ENCODE data around the gene WDR59.
"Not testable (repeated sequence)": the region's sequence is repeated elsewhere in the genome, so short reads cannot be mapped to it uniquely, and the experiment has no call there.

WDR59 gene

DNA sequence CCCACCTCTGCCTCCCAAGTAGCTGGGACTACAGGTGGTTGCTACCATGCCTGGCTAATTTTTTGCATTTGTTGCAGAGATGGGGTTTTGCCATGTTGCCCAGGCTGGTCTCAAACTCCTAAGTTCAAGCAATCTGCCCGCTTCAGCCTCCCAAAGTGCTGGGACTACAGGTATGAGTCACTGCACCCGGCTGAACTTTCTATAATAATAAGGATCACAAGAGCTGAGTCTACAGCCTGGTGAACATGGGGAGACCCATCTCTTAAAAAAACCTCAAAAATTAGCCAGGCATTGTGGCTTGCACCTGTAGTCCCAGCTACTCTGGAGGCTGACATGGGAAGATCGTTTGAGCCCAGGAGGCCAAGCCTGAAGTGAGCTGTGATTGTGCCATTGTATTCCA, 53.5 kb downstream of the WDR59 start:
- H3K27me3 Mint-ChIP-seq, result no peaks in the 10 kb centered on the region
- no peak overlapping the region for H3K4me3 Mint-ChIP-seq
- DNase-seq, result no peak
- peaks cover 0 to 3% of the 10 kb centered on the region in 2 donors for H3K4me1 Mint-ChIP-seq (ENCODE audit: low read depth in 2 of 2)
- ATAC-seq (replicated peaks), result no peak
- H3K27ac Mint-ChIP-seq, result no peak overlapping the region
- peaks cover 39% of the 10 kb centered on the region for H3K36me3 Mint-ChIP-seq (ENCODE audit: insufficient read depth)
- no peaks in the 10 kb centered on the region for H3K9me3 Mint-ChIP-seq

DNA sequence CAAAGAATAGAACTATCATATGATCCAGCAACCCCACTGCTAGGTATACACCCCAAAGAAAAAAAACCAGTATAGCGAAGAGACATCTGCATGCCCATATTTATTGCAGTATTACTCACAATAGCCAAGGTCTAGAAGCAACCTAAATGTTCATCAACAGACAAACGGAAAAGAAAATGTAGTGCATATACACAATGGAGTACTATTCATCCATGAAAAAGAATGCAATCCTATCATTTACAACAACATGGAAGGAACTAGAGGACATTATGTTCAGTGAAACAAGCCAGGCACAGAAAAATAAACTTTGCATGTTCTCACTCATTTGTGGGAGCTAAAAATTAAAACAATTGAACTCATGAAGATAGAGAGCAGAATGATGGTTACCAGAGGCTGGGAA, 55.3 kb downstream of the WDR59 start:
- ATAC-seq (replicated peaks) (no peak), DNase-seq (no peak)
- no peaks in the 10 kb centered on the region for H3K9me3 Mint-ChIP-seq
- H3K27me3 Mint-ChIP-seq, result no peaks in the 10 kb centered on the region
- no peak overlapping the region for H3K4me3 Mint-ChIP-seq
- no peak overlapping the region for H3K27ac Mint-ChIP-seq
- peaks cover 0 to 3% of the 10 kb centered on the region in 2 donors for H3K4me1 Mint-ChIP-seq (ENCODE audit: low read depth in 2 of 2)
- H3K36me3 Mint-ChIP-seq (ENCODE audit: insufficient read depth), result peaks cover 42% of the 10 kb centered on the region

DNA sequence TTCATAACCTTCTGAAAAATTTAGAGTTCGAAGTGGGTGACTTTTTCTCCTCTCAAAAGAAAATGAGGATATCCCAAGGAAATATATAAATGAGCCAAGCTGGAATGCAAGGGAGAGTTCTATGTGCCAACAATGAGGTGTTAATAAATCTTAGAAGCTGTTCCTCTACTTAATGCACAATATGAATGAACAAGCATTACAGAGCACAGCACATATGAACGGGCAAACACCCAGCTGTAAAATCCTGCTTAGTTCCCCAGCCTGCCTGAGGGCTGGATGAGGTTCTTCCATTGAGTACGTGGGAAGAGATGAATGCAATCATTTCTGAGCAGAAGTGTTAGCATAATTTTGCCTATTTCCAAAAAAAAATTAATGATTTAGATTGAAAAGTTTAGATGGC, 58.1 kb downstream of the WDR59 start:
- Mint-ChIP-seq H3K4me3 (no peak overlapping the region), H3K9me3 (no peaks in the 10 kb centered on the region), H3K27ac (no peak overlapping the region), H3K4me1 (ENCODE audit: low read depth in 2 of 2) (no peaks in the 10 kb centered on the region), H3K36me3 (ENCODE audit: insufficient read depth) (peaks cover 46% of the 10 kb centered on the region), H3K27me3 (no peaks in the 10 kb centered on the region)
- no peak for DNase-seq
- ATAC-seq (replicated peaks), result no peak

DNA sequence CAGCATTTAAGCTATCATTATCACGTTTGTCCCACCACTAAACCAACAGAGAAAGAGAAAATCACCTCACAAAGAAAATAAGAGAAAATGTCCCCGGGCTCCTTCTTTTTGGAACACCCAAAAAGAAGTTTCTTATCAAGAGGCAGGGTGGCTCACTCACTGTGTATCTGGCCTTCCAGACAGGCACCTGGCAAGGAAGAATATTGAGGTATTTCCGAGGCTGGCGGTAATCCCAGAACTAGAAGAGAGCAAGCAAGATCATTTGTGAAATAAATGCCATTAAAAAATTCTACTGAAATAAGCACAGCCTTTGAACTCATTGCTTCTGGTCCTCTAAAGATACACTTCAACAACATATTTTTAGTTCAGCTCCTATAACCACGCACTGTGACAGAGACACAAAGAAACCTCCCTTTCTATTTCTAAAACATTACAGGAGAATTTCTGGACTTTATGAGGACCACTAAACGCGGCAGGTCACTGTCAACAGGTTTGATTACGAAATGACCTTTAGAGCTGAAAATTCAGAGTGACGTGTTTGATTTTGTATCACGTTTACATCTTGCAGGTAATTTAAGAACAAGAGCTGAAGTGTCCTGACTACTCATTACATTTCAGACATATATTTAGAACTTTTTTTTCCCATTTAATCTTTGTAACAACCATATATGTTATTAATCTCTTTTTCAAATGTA, 61.0 kb downstream of the WDR59 start:
- no peak for ATAC-seq (replicated peaks)

DNA sequence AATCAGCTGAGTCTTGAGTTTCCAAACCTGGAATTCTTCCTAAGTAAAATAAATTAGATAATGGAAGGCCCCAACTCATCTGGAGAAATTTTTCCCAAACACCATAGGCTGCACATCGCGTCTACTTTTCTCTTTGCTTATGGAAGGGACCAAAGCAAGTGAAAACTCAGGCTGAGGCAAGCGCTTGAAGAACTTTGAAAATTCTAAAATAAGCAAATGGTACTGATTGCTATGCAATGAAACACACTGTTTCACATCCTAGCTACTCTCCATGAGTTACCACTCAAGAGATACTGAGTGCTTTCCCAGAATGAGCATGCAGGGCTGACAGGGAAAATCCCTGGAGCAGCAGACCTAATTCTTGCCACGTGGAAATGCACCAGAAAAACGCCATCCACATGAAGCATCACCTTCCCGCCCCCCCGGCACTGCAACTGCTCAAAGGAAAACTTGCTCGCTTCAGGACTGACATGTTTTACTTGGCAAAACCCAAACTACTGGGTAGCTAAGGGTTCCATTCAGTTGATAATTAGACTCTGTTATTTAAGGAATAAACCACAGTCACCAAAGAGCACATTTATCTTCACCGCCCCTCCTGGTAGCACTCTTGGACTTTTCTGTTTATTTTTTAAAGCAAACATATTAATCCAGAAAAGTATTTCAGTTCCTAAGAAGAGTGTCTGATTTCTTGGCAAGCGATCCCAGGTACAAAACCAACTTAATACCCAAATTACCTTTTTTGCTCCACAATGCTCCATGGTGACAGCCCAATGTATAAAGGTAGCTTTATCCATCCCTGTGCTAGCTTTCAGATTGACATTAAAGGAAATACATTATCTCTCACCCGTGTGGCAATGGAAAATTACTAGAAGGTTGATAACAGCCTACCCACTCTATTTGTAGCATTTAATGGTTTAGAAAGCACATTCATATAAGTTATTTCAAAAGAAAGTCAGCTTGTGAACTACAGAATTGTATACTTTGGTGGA, 62.5 kb downstream of the WDR59 start:
- peak overlapping the region in 1 of 2 donors; percentile 49 for H3K27ac Mint-ChIP-seq

More for the DNA sequence above, 61.0 kb downstream of the WDR59 start:
- H3K27ac Mint-ChIP-seq, result no peak overlapping the region
- peaks cover 2% of the 10 kb centered on the region in 2 donors for H3K4me1 Mint-ChIP-seq (ENCODE audit: low read depth in 2 of 2)
- no peaks in the 10 kb centered on the region for H3K9me3 Mint-ChIP-seq
- H3K36me3 Mint-ChIP-seq (ENCODE audit: insufficient read depth), result peaks cover 51% of the 10 kb centered on the region
- DNase-seq, result no peak
- no peak overlapping the region for H3K4me3 Mint-ChIP-seq
- no peaks in the 10 kb centered on the region for H3K27me3 Mint-ChIP-seq

DNA sequence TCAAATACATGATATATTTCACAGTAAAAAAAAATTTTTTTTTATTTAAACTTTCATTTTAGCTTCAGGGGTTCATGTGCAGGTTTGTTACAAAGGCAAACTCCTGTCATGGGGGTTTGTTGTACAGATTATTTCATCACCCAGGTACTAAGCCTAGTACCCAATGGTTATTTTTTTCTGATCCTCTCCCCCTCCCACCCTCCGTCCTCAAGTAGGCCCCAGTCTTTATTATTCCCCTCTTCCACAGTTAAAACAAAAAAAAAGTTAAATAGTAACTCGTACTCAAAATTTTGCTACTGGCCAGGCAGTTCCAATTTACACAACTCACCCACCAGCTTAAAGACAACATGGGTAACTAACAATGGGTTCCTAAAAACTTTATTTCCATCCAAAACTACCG, 63.9 kb downstream of the WDR59 start:
- no peaks in the 10 kb centered on the region for H3K9me3 Mint-ChIP-seq
- H3K27me3 Mint-ChIP-seq, result no peaks in the 10 kb centered on the region
- DNase-seq (no peak), ATAC-seq (replicated peaks) (no peak)
- H3K27ac Mint-ChIP-seq, result peak overlapping the region in 1 of 2 donors; percentile 62
- no peak overlapping the region for H3K4me3 Mint-ChIP-seq
- H3K4me1 Mint-ChIP-seq (ENCODE audit: low read depth in 2 of 2), result peaks cover 2 to 3% of the 10 kb centered on the region in 2 donors
- H3K36me3 Mint-ChIP-seq (ENCODE audit: insufficient read depth), result peaks cover 61% of the 10 kb centered on the region

More for the DNA sequence above, 62.5 kb downstream of the WDR59 start:
- no peak for ATAC-seq (replicated peaks)
- DNase-seq, result no peak
- Mint-ChIP-seq H3K36me3 (ENCODE audit: insufficient read depth) (peaks cover 49% of the 10 kb centered on the region), H3K27me3 (no peaks in the 10 kb centered on the region), H3K9me3 (no peaks in the 10 kb centered on the region), H3K4me3 (no peak overlapping the region), H3K4me1 (ENCODE audit: low read depth in 2 of 2) (peaks cover 2 to 3% of the 10 kb centered on the region in 2 donors)

DNA sequence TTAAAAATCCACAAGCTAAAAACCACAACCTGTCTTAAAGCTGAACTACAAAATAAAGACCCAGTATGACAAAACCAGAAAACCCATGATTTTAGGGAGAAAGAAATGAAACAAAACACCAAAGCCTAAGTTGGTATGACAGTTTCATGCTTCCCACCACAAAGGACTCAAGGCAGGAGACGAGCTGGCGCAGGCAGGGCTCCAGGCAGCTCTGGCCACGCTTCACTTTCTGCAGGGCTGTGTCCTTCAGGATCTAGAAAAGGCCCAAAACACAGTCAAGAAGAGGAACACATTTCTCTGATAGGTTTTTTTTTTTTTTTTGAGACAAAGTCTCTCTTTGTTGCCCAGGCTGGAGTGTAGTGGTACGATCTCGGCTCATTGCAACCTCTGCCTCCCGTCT, 75.3 kb downstream of the WDR59 start:
- H3K4me1 Mint-ChIP-seq (ENCODE audit: low read depth in 2 of 2), result peaks cover 0 to 2% of the 10 kb centered on the region in 2 donors
- peak overlapping the region in 1 of 2 donors; percentile 63 for H3K4me3 Mint-ChIP-seq
- DNase-seq (no peak), ATAC-seq (replicated peaks) (no peak)
- no peak overlapping the region for H3K27ac Mint-ChIP-seq
- no peaks in the 10 kb centered on the region for H3K9me3 Mint-ChIP-seq
- no peaks in the 10 kb centered on the region for H3K27me3 Mint-ChIP-seq
- H3K36me3 Mint-ChIP-seq (ENCODE audit: insufficient read depth), result peaks cover 44% of the 10 kb centered on the region

DNA sequence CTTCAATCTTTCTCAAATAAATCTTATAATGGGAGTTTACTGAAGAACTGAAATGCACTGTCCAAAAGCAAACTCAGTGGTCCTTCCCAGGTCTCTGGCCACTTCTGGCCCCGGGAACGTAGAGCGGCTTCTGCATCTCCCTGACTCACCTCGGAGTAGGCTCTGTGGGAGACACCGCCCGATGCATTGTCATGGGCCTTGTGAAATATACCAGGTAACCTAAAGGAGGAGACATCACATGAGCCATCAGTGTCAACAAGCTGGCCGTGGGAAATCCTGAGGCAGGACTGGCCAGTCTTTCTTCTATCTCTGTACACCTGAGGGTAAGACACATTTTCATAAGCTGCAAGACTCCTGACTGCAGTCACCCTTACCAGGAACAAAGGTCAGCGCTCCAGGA, 76.2 kb downstream of the WDR59 start:
- Mint-ChIP-seq H3K27ac (peak overlapping the region in 1 of 2 donors; percentile 80), H3K4me3 (peak overlapping the region in 1 of 2 donors; percentile 63), H3K36me3 (ENCODE audit: insufficient read depth) (peaks cover 39% of the 10 kb centered on the region)
- H3K27me3 Mint-ChIP-seq; DNase-seq; H3K9me3 Mint-ChIP-seq; H3K4me1 Mint-ChIP-seq (ENCODE audit: low read depth in 2 of 2): not testable (repeated sequence)
- ATAC-seq (replicated peaks), result peak; percentile 59

DNA sequence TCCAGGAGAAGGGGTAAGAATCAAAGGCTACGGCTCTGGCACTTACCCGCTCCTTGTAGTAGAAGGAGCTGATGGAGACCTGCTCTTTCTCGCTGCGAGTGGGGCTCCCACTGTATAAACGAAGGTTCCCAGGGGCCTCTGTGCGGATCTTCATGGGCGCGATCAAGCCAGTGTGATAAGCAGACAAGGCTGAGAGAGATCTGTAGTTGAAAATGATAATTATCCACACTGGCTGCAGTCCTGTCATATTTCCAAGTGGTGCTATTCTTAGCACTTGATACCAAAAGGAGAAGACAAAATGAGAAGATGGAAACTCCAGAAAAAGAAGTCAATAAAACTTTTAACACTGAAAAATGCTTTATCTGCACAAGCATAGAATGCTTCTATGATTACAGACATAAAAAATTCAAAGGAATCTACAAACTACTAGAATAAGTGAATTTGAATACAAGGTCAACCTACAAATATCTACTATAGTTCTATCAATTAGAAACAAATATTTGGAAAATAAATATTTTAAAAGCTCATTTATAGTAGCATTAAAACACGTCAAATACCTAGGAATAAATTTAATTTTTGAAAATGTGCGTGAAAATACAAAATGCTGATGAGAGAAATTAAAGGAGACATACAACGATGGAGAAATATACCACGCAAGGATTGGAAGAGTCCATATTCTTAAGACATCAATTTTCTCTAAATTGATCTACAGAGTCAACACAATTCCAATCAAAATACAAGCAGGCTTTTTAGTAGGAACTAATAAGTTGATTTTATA, 80.8 kb downstream of the WDR59 start:
- ATAC-seq (replicated peaks), result no peak
- Mint-ChIP-seq H3K36me3 (ENCODE audit: insufficient read depth) (peaks cover 26% of the 10 kb centered on the region), H3K4me1 (ENCODE audit: low read depth in 2 of 2) (peaks cover 0 to 1% of the 10 kb centered on the region in 2 donors), H3K9me3 (no peaks in the 10 kb centered on the region), H3K27ac (no peak overlapping the region), H3K27me3 (no peaks in the 10 kb centered on the region), H3K4me3 (no peak overlapping the region)
- DNase-seq, result no peak

DNA sequence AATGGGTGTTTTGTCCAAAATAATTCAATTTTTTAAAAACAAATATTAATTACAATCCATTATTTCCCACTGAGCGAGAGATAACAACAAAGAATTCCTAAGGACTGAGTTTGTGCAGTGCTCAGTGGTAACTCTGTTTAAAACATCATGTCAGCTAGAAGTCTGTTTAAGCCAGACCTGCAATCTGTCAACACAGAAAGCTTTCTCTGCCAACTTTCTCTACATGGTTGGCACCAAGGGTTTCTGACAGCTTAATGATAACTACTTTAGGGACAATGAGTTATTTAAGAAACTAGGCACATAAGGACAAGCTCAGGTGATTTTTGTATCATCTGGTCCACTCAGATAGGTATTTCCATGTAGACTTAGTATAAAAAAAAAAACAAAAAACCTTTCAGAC, 81.8 kb downstream of the WDR59 start:
- Mint-ChIP-seq H3K27ac (no peak overlapping the region), H3K4me3 (no peak overlapping the region), H3K27me3 (no peaks in the 10 kb centered on the region), H3K36me3 (ENCODE audit: insufficient read depth) (peaks cover 25% of the 10 kb centered on the region), H3K9me3 (no peaks in the 10 kb centered on the region), H3K4me1 (ENCODE audit: low read depth in 2 of 2) (peaks cover 0 to 1% of the 10 kb centered on the region in 2 donors)
- no peak for ATAC-seq (replicated peaks)
- DNase-seq, result no peak

DNA sequence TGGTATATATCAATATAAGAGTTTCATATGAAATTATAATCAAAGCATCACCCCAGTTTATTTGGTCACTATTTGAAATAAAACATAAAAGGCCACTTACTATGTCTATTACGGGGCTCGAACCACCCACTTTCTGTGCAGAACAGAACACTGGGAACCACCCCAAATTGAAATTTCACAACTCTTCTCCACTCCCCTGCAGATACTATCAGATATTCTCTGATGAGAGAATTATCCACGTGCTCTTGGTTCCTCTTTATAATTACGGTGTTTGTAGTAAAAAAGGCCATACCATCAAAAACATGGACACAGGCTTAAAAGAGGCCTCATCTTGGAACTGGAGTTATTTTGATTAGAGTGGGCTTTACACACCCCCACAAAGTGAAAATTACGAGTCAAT, 82.8 kb downstream of the WDR59 start:
- Mint-ChIP-seq H3K9me3 (no peaks in the 10 kb centered on the region), H3K4me3 (no peak overlapping the region), H3K36me3 (ENCODE audit: insufficient read depth) (peaks cover 21% of the 10 kb centered on the region), H3K4me1 (ENCODE audit: low read depth in 2 of 2) (peaks cover 0 to 1% of the 10 kb centered on the region in 2 donors), H3K27ac (no peak overlapping the region), H3K27me3 (no peaks in the 10 kb centered on the region)
- no peak for DNase-seq
- no peak for ATAC-seq (replicated peaks)

DNA sequence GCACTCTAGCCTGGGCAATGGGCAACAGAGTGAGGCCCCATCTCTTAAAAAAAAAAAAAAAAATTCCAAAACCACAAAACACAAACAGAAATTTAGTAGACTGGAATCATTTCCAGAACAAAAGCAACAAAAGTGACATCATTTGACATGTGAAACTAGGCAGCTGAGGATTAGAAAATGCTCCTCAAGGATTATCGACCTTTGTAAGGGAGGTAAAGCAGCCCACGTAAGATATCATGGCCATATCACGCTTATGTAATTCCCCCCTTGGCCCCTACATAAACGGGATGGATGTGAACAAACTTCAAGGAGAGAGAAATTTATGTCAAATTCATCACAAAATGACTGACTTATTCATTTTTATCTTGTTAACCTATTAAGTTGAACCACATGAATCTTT, 83.3 kb downstream of the WDR59 start:
- Mint-ChIP-seq H3K4me1 (ENCODE audit: low read depth in 2 of 2) (peaks cover 0 to 1% of the 10 kb centered on the region in 2 donors), H3K4me3 (no peak overlapping the region), H3K36me3 (ENCODE audit: insufficient read depth) (peaks cover 21% of the 10 kb centered on the region), H3K9me3 (no peaks in the 10 kb centered on the region), H3K27me3 (no peaks in the 10 kb centered on the region), H3K27ac (no peak overlapping the region)
- no peak for ATAC-seq (replicated peaks)
- no peak for DNase-seq

DNA sequence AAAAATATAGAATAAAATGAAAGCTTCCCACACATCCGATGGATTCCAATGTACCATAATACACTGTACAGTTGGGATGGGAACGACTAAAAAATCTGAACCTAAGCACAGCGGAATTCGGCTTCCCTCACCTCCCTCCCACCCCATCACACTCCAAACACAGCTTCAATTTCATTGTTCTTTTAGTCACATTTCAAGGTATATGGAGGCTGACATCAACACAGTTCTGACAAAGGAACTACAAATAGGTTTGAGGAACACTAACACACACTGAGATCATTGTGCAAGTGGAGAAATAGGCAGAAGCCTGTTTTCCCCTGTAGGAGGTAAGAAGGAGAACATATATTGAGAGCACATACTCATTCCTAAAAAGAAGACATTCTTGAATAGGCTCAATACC, 85.1 kb downstream of the WDR59 start:
- no peaks in the 10 kb centered on the region for H3K27me3 Mint-ChIP-seq
- H3K4me3 Mint-ChIP-seq, result no peak overlapping the region
- DNase-seq (no peak), ATAC-seq (replicated peaks) (no peak)
- H3K27ac Mint-ChIP-seq, result peak overlapping the region; percentile 7 to 27
- peaks cover 0 to 1% of the 10 kb centered on the region in 2 donors for H3K4me1 Mint-ChIP-seq (ENCODE audit: low read depth in 2 of 2)
- H3K36me3 Mint-ChIP-seq (ENCODE audit: insufficient read depth), result peaks cover 21% of the 10 kb centered on the region
- no peaks in the 10 kb centered on the region for H3K9me3 Mint-ChIP-seq

All from effector memory CD8-positive, alpha-beta T cell (primary cell).